Measurements from ENCODE around the gene CSN2.

Gene CSN2

GRCh38 chr4:69965628-69966027, at the start of gene CSN2:
CSN2 (minus strand) TSS chr4:69965728; CDS start chr4:69960995, 4,733 bp downstream.
- H3K9me3 ChIP-seq, result no peaks in the 10 kb centered on the region
- in situ Hi-C loops (cut with MboI; ENCODE audit: low sequenced_read_pairs), result no loop called here
- H3K4me3 ChIP-seq, result no peak within 1 kb of the TSS
- H3K27me3 ChIP-seq (ENCODE audit: low read depth), result no peaks in the 10 kb centered on the region
- H3K36me3 ChIP-seq (replicated peaks), result no peaks in the 10 kb centered on the region
- H3K4me1 ChIP-seq, result no peaks in the 10 kb centered on the region
- DNase-seq (ENCODE audit: low spot score in 2 of 2), result no peak

GRCh38 chr4:70008771-70009170, 43.2 kb upstream of the CSN2 start:
- no peak for DNase-seq (ENCODE audit: low spot score in 2 of 2)
- H3K4me3 ChIP-seq, result no peak overlapping the region
- no peaks in the 10 kb centered on the region for H3K9me3 ChIP-seq
- no peaks in the 10 kb centered on the region; the same call in 1 of the 2 replicates for H3K27me3 ChIP-seq (ENCODE audit: low read depth)
- no peaks in the 10 kb centered on the region for H3K4me1 ChIP-seq
- in situ Hi-C loops (cut with MboI; ENCODE audit: low sequenced_read_pairs), result no loop called here
- H3K36me3 ChIP-seq (replicated peaks), result no peaks in the 10 kb centered on the region

GRCh38 chr4:70002507-70002906, 37.0 kb upstream of the CSN2 start:
- no peak for DNase-seq (ENCODE audit: low spot score in 2 of 2)
- Histone ChIP-seq H3K9me3 (no peaks in the 10 kb centered on the region), H3K27me3 (ENCODE audit: low read depth) (no peaks in the 10 kb centered on the region; the same call in 1 of the 2 replicates), H3K36me3 (replicated peaks) (no peaks in the 10 kb centered on the region), H3K4me3 (no peak overlapping the region), H3K4me1 (no peaks in the 10 kb centered on the region)
- in situ Hi-C loops (cut with MboI; ENCODE audit: low sequenced_read_pairs), result no loop called here

GRCh38 chr4:70000711-70001110, 35.2 kb upstream of the CSN2 start:
- Histone ChIP-seq H3K36me3 (replicated peaks) (no peaks in the 10 kb centered on the region), H3K27me3 (ENCODE audit: low read depth) (no peaks in the 10 kb centered on the region), H3K4me1 (no peaks in the 10 kb centered on the region), H3K9me3 (no peaks in the 10 kb centered on the region), H3K4me3 (no peak overlapping the region)
- in situ Hi-C loops (cut with MboI; ENCODE audit: low sequenced_read_pairs), result no loop called here
- no peak for DNase-seq (ENCODE audit: low spot score in 2 of 2)

DNA sequence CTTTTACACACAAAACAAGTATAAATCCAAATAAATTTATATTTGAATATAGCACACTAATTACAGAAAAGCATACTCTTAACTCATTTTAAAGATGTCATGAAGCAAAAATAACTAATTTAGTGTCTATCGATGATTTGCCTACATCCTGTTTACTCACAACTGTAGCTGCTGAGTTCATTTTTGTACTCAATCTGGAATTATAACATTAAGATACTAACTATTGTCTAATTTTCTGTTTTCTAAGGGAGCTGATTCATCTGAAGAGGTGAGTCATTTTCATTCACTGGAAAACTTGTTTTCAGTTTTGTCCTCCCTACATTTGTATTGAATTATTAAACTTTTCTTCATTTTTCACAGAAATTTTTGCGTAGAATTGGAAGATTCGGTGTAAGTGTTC, 33.9 kb upstream of the CSN2 start:
- in situ Hi-C loops (cut with MboI; ENCODE audit: low sequenced_read_pairs), result no loop called here
- H3K4me1 ChIP-seq, result no peaks in the 10 kb centered on the region
- no peaks in the 10 kb centered on the region for H3K27me3 ChIP-seq (ENCODE audit: low read depth)
- no peak for DNase-seq (ENCODE audit: low spot score in 2 of 2)
- H3K4me3 ChIP-seq, result no peak overlapping the region
- no peaks in the 10 kb centered on the region for H3K9me3 ChIP-seq
- no peaks in the 10 kb centered on the region for H3K36me3 ChIP-seq (replicated peaks)

GRCh38 chr4:69995526-69996016, 30.0 kb upstream of the CSN2 start, which contains the start of gene STATH:
STATH (plus strand) TSS chr4:69995966; CDS start chr4:69998438, 2,472 bp downstream.
- Histone ChIP-seq H3K36me3 (replicated peaks) (no peaks in the 10 kb centered on the region), H3K27me3 (ENCODE audit: low read depth) (no peaks in the 10 kb centered on the region), H3K4me1 (no peaks in the 10 kb centered on the region), H3K4me3 (no peak within 1 kb of the TSS), H3K9me3 (no peaks in the 10 kb centered on the region)
- DNase-seq (ENCODE audit: low spot score in 2 of 2), result no peak
- in situ Hi-C loops (cut with MboI; ENCODE audit: low sequenced_read_pairs), result no loop called here

DNA sequence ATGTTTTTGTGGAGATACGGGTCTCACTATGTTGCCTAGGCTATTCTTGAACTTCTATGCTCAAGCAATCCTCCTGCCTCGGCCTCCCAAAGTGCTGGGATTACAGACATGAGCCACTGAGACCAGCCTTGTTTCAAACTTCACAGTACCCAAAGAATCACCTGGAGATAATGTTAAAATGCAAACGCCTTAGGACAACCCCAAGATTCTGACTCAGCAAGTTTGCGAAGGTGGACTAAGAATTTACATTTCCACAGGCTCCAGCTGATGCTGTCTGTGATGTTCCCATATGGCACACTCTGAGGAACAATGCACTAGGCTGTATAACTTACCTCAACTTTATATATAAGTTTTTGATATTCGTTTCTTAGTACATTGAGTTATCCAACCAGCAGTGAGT, 29.3 kb upstream of the CSN2 start:
- in situ Hi-C loops (cut with MboI; ENCODE audit: low sequenced_read_pairs), result no loop called here
- H3K4me1 ChIP-seq, result no peaks in the 10 kb centered on the region
- no peaks in the 10 kb centered on the region for H3K27me3 ChIP-seq (ENCODE audit: low read depth)
- no peaks in the 10 kb centered on the region for H3K36me3 ChIP-seq (replicated peaks)
- H3K4me3 ChIP-seq, result no peak overlapping the region
- H3K9me3 ChIP-seq, result no peaks in the 10 kb centered on the region
- DNase-seq (ENCODE audit: low spot score in 2 of 2), result no peak

- in situ Hi-C loops (cut with MboI; ENCODE audit: low sequenced_read_pairs), result no loop called here
- Histone ChIP-seq H3K36me3 (replicated peaks) (no peaks in the 10 kb centered on the region), H3K4me3 (no peak overlapping the region), H3K27me3 (ENCODE audit: low read depth) (no peaks in the 10 kb centered on the region), H3K9me3 (no peaks in the 10 kb centered on the region), H3K4me1 (no peaks in the 10 kb centered on the region)
- no peak for DNase-seq (ENCODE audit: low spot score in 2 of 2)
Observed at GRCh38 chr4:69991016-69991415, 25.5 kb upstream of the CSN2 start.

GRCh38 chr4:69986663-69987062, 21.1 kb upstream of the CSN2 start:
- no peaks in the 10 kb centered on the region for H3K27me3 ChIP-seq (ENCODE audit: low read depth)
- no peaks in the 10 kb centered on the region for H3K4me1 ChIP-seq
- no peaks in the 10 kb centered on the region for H3K9me3 ChIP-seq
- in situ Hi-C loops (cut with MboI; ENCODE audit: low sequenced_read_pairs), result no loop called here
- H3K36me3 ChIP-seq (replicated peaks), result no peaks in the 10 kb centered on the region
- no peak for DNase-seq (ENCODE audit: low spot score in 2 of 2)
- no peak overlapping the region for H3K4me3 ChIP-seq

GRCh38 chr4:69984030-69984443, 18.5 kb upstream of the CSN2 start:
- in situ Hi-C loops (cut with MboI; ENCODE audit: low sequenced_read_pairs), result no loop called here
- Histone ChIP-seq H3K9me3 (no peaks in the 10 kb centered on the region), H3K4me3 (no peak overlapping the region), H3K36me3 (replicated peaks) (no peaks in the 10 kb centered on the region), H3K27me3 (ENCODE audit: low read depth) (no peaks in the 10 kb centered on the region), H3K4me1 (no peaks in the 10 kb centered on the region)
- DNase-seq (ENCODE audit: low spot score in 2 of 2), result no peak

- Histone ChIP-seq H3K4me1 (no peaks in the 10 kb centered on the region), H3K4me3 (no peak overlapping the region), H3K36me3 (replicated peaks) (no peaks in the 10 kb centered on the region), H3K9me3 (no peaks in the 10 kb centered on the region), H3K27me3 (ENCODE audit: low read depth) (no peaks in the 10 kb centered on the region; the same call in 1 of the 2 replicates)
- in situ Hi-C loops (cut with MboI; ENCODE audit: low sequenced_read_pairs), result no loop called here
- no peak for DNase-seq (ENCODE audit: low spot score in 2 of 2)
Observed at GRCh38 chr4:69977582-69977981, 12.1 kb upstream of the CSN2 start.

- Histone ChIP-seq H3K36me3 (replicated peaks) (no peaks in the 10 kb centered on the region), H3K4me1 (no peaks in the 10 kb centered on the region), H3K4me3 (no peak overlapping the region), H3K27me3 (ENCODE audit: low read depth) (no peaks in the 10 kb centered on the region; the same call in 1 of the 2 replicates), H3K9me3 (no peaks in the 10 kb centered on the region)
- DNase-seq (ENCODE audit: low spot score in 2 of 2), result no peak
- in situ Hi-C loops (cut with MboI; ENCODE audit: low sequenced_read_pairs), result no loop called here
Observed at GRCh38 chr4:69974631-69975030, 9.1 kb upstream of the CSN2 start.

- in situ Hi-C loops (cut with MboI; ENCODE audit: low sequenced_read_pairs), result no loop called here
- Histone ChIP-seq H3K27me3 (ENCODE audit: low read depth) (no peaks in the 10 kb centered on the region), H3K36me3 (replicated peaks) (no peaks in the 10 kb centered on the region), H3K9me3 (no peaks in the 10 kb centered on the region), H3K4me1 (no peaks in the 10 kb centered on the region), H3K4me3 (no peak overlapping the region)
- DNase-seq (ENCODE audit: low spot score in 2 of 2), result no peak
Observed at GRCh38 chr4:69970071-69970470, 4.5 kb upstream of the CSN2 start.

GRCh38 chr4:69957209-69957608, 8.3 kb downstream of the CSN2 start:
- in situ Hi-C loops (cut with MboI; ENCODE audit: low sequenced_read_pairs), result no loop called here
- no peak for DNase-seq (ENCODE audit: low spot score in 2 of 2)
- Histone ChIP-seq H3K4me1 (0 out of 2 replicates have a peak, but pooled peaks cover 3% of the 10 kb centered on the region), H3K36me3 (replicated peaks) (no peaks in the 10 kb centered on the region), H3K4me3 (no peak overlapping the region), H3K27me3 (ENCODE audit: low read depth) (no peaks in the 10 kb centered on the region), H3K9me3 (no peaks in the 10 kb centered on the region)

- no peak for DNase-seq (ENCODE audit: low spot score in 2 of 2)
- in situ Hi-C loops (cut with MboI; ENCODE audit: low sequenced_read_pairs), result no loop called here
- Histone ChIP-seq H3K9me3 (no peaks in the 10 kb centered on the region), H3K27me3 (ENCODE audit: low read depth) (no peaks in the 10 kb centered on the region), H3K36me3 (replicated peaks) (no peaks in the 10 kb centered on the region), H3K4me3 (no peak overlapping the region), H3K4me1 (0 out of 2 replicates have a peak, but pooled peaks cover 3% of the 10 kb centered on the region)
Observed at GRCh38 chr4:69951602-69952001, 13.9 kb downstream of the CSN2 start.
